Kidney (tissue), 14 donors: ENCODE results near the gene RNASEH2B. TPM values are rescaled to one million over a fixed set of nuclear protein-coding genes. Genes with fewer than 3 reads are reported as not detected.

Source experiments
- DNase-seq, 5 donors: peaks; one replicate each; pipeline ENCODE4 v3.0.0-alpha.2; 2013 to 2020
- FAIRE-seq: peaks from 2 replicates; lab custom pipeline; 2012; peaks lifted over from hg19 to GRCh38; lab: Jason Lieb, UNC
- H3K27ac ChIP-seq, 2 donors: one replicate each; pipeline ENCODE4 v1.7.0; 2013; ENCODE audit warnings: low read depth in 2 of 2, low read length in 2 of 2, inconsistent platforms in 1 of 2
- H3K27me3 ChIP-seq: one replicate; pipeline ENCODE4 v1.7.1; 2013; ENCODE audit warnings: low read length, inconsistent platforms; ENCODE audit not compliant: control insufficient read depth, insufficient read depth
- H3K36me3 ChIP-seq, 3 donors: one replicate each; pipeline versions ENCODE4 v1.7.0 to v1.7.1; 2013; ENCODE audit warnings: low read length in 3 of 3, control low read depth in 1 of 3, inconsistent platforms in 1 of 3; ENCODE audit not compliant: insufficient read depth in 3 of 3, control insufficient read depth in 2 of 3
- H3K4me1 ChIP-seq, 3 donors: one replicate each; pipeline versions ENCODE4 v1.7.0 to v1.7.1; 2013; ENCODE audit warnings: low read length in 3 of 3, inconsistent platforms in 1 of 3, low read depth in 1 of 3; ENCODE audit not compliant: control insufficient read depth in 2 of 3, insufficient read depth in 2 of 3
- H3K4me3 ChIP-seq, 3 donors: one replicate each; pipeline versions ENCODE4 v1.7.0 to v1.8.1; 2013; ENCODE audit warnings: low read length in 3 of 3, control low read depth in 1 of 3, inconsistent platforms in 1 of 3
- H3K9ac ChIP-seq, 3 donors: one replicate each; pipeline versions ENCODE4 v1.7.0 to v1.7.1; 2013; ENCODE audit warnings: low read length in 3 of 3, control low read depth in 1 of 3, inconsistent platforms in 1 of 3
- H3K9me3 ChIP-seq, 3 donors: one replicate each; pipeline versions ENCODE4 v1.7.0 to v1.7.1; 2013; ENCODE audit warnings: low read length in 3 of 3, control low read depth in 1 of 3, inconsistent platforms in 1 of 3; ENCODE audit not compliant: control insufficient read depth in 2 of 3, insufficient read depth in 1 of 3
- CTCF ChIP-seq: IDR thresholded peaks from 3 replicates; pipeline ENCODE4 v1.5.1; 2012; ENCODE audit warnings: mild to moderate bottlenecking, moderate library complexity, borderline replicate concordance; ENCODE audit not compliant: insufficient read depth; ENCODE audit errors: extremely low read depth
- intact Hi-C: fragments of 100-400 bp; cut with DNase I; formaldehyde crosslinking; loops from one replicate; pipeline ENCODE4 v1.11.1; 2022
- polyA plus RNA-seq: library from polyadenylated mRNA; stranded (reverse); fragments of 350-450 nt; fragmentation: Illumina TruSeq; extraction: RNeasy Lipid Tissue Mini Kit (QIAGEN cat#74804); gene quantifications from one replicate; pipeline ENCODE4 v1.2.3, GENCODE V29; 2014; ENCODE audit warnings: low read depth, low replicate concordance; ENCODE audit not compliant: insufficient read depth
- total RNA-seq: library from RNA; stranded (reverse); fragmentation: NEBNext Ultra II Directional; extraction: Animal tissue kit (Norgen Biotek cat#: 25700); gene quantifications from one replicate; pipeline ENCODE4 v1.2.1, GENCODE V29; 2021
- donor health status: control.
- donor health status: control.
- donor health status: control.
- donor health status: control.
- donor health status: control.
- donor health status: DM: yes; HTN: yes; CAD: no.
- donor health status: Normal renal cell carcinoma (clear cell type).

The RNASEH2B gene
- total and polyA plus RNA-seq, 2 donors from 2014 or later, result 32.5 to 37.7 TPM

DNA sequence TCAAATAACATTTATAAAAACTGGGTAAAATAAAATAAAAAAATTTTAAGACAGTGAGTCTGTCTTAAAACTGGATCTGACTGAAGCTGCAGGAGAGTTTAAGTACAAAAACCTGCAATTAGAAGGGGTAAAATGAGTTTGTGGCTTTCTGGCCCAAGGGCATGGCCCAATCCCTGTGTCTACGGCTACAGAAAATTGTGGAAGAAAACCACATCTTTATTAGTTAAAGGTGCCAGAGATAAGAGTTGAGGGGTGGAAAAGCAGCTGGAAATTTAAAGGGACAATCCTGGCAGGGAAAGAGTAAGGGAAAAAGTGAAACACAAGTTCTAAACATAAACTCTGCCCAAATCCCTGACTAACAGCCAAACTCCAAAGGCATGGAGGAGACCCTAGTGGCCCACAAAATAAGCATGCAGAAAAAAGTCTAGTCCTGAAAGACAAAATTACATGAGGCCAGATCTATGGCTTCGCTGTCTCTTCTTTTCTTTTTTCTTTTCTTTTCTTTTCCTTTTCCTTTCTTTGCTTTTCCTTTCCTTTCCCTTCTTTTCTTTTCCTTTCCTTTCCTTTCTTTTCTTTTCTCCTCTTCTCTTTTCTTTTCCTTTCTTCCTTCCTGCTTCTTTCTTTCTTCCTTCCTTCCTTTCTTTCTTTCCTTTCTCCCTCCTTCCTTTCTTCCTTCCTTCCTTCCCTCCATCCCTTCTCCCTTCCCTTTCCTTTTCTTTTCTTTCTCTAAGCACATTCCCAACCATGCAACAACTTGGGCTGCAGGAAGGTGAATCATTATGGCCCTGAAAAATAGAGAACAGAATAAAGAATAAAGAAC, 42.6 kb upstream of the RNASEH2B start:
- H3K4me3 ChIP-seq, result no peak overlapping the region
- H3K9me3 ChIP-seq, result no peaks in the 10 kb centered on the region
- H3K27me3 ChIP-seq, result no peaks in the 10 kb centered on the region
- FAIRE-seq, result no peak
- TF ChIP-seq CTCF, result no peak
- no peaks in the 10 kb centered on the region for H3K36me3 ChIP-seq
- no peak overlapping the region for H3K9ac ChIP-seq
- intact Hi-C loops, result no loop called here
- DNase-seq, result no peak
- H3K4me1 ChIP-seq, result no peaks in the 10 kb centered on the region
- H3K27ac ChIP-seq, result no peak overlapping the region

GRCh38 chr13:50867637-50867945, 42.0 kb upstream of the RNASEH2B start:
- H3K4me1 ChIP-seq, result no peaks in the 10 kb centered on the region
- H3K27me3 ChIP-seq, result no peaks in the 10 kb centered on the region
- TF ChIP-seq CTCF, result no peak
- H3K27ac ChIP-seq, result no peak overlapping the region
- DNase-seq, result no peak
- H3K4me3 ChIP-seq, result no peak overlapping the region
- no peaks in the 10 kb centered on the region for H3K36me3 ChIP-seq
- H3K9me3 ChIP-seq, result no peaks in the 10 kb centered on the region
- intact Hi-C loops, result no loop called here
- no peak for FAIRE-seq
- H3K9ac ChIP-seq, result no peak overlapping the region

DNA sequence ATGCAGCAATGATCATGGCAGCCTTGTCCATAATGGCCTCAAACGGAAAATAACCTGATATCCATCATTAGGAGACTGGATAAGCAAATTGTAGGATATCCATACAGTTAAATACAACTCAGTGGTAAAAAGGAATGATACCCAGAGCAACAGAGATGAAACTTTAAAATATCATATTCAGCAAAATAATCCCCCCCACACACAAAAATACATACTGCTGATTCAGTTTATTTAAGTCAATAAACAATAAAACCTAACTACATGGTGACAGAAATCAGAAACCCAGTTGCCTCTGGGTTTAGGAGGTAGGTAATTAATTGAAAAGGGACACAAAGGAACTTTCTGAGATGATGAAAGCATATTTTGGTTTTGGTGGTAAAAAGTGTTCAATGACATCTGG, 38.2 kb upstream of the RNASEH2B start:
- intact Hi-C loops, result no loop called here
- no peak for DNase-seq
- FAIRE-seq, result no peak
- H3K36me3 ChIP-seq, result no peaks in the 10 kb centered on the region
- no peaks in the 10 kb centered on the region for H3K9me3 ChIP-seq
- no peak overlapping the region for H3K4me3 ChIP-seq
- H3K27me3 ChIP-seq, result no peaks in the 10 kb centered on the region
- H3K4me1 ChIP-seq, result no peaks in the 10 kb centered on the region
- no peak for TF ChIP-seq CTCF
- H3K27ac ChIP-seq, result no peak overlapping the region
- H3K9ac ChIP-seq, result no peak overlapping the region
